ENCODE measurements around the gene MLLT1. TPM values are rescaled to one million over a fixed set of nuclear protein-coding genes. Genes with fewer than 3 reads are reported as not detected.

MLLT1 gene
- total RNA-seq, 1 donor from 2014 or later: 65.8 TPM

GRCh38 chr19:6236310-6237291 lies 43.2 kb downstream of the MLLT1 start:
- no peak for TF ChIP-seq CTCF (IDR thresholded peaks at IDR 0.05)
- H3K27ac Mint-ChIP-seq (ENCODE audit: unreplicated experiment): no peak overlapping the region
- H3K9me3 Mint-ChIP-seq (ENCODE audit: unreplicated experiment): no peaks in the 10 kb centered on the region
- DNase-seq (ENCODE audit: extremely low spot score, unreplicated experiment): no peak
- no peaks in the 10 kb centered on the region for H3K36me3 Mint-ChIP-seq (ENCODE audit: unreplicated experiment)
- peaks cover 48% of the 10 kb centered on the region for H3K4me1 Mint-ChIP-seq (ENCODE audit: unreplicated experiment)
- no peak overlapping the region for H3K4me3 Mint-ChIP-seq (ENCODE audit: unreplicated experiment)
- H3K27me3 Mint-ChIP-seq (ENCODE audit: unreplicated experiment): no peaks in the 10 kb centered on the region

- H3K9me3 Mint-ChIP-seq (ENCODE audit: unreplicated experiment): no peaks in the 10 kb centered on the region
- H3K4me3 Mint-ChIP-seq (ENCODE audit: unreplicated experiment): no peak overlapping the region
- TF ChIP-seq CTCF (IDR thresholded peaks at IDR 0.05): no peak
- H3K27me3 Mint-ChIP-seq (ENCODE audit: unreplicated experiment): no peaks in the 10 kb centered on the region
- peak overlapping the region; percentile 42 for H3K27ac Mint-ChIP-seq (ENCODE audit: unreplicated experiment)
- H3K36me3 Mint-ChIP-seq (ENCODE audit: unreplicated experiment): peaks cover 3% of the 10 kb centered on the region
- peaks cover 48% of the 10 kb centered on the region for H3K4me1 Mint-ChIP-seq (ENCODE audit: unreplicated experiment)
- no peak for DNase-seq (ENCODE audit: extremely low spot score, unreplicated experiment)
These were observed 44.5 kb downstream of the MLLT1 start for GRCh38 chr19:6235031-6235951.

- no peaks in the 10 kb centered on the region for H3K27me3 Mint-ChIP-seq (ENCODE audit: unreplicated experiment)
- peak overlapping the region; percentile 42 for H3K27ac Mint-ChIP-seq (ENCODE audit: unreplicated experiment)
- peaks cover 46% of the 10 kb centered on the region for H3K4me1 Mint-ChIP-seq (ENCODE audit: unreplicated experiment)
- TF ChIP-seq CTCF (IDR thresholded peaks at IDR 0.05): no peak
- H3K36me3 Mint-ChIP-seq (ENCODE audit: unreplicated experiment): peaks cover 5% of the 10 kb centered on the region
- H3K4me3 Mint-ChIP-seq (ENCODE audit: unreplicated experiment): no peak overlapping the region
- H3K9me3 Mint-ChIP-seq (ENCODE audit: unreplicated experiment): no peaks in the 10 kb centered on the region
- DNase-seq (ENCODE audit: extremely low spot score, unreplicated experiment): no peak
These were observed 45.2 kb downstream of the MLLT1 start for GRCh38 chr19:6234527-6234926.

- H3K4me1 Mint-ChIP-seq (ENCODE audit: unreplicated experiment): peaks cover 42% of the 10 kb centered on the region
- peaks cover 7% of the 10 kb centered on the region for H3K36me3 Mint-ChIP-seq (ENCODE audit: unreplicated experiment)
- no peaks in the 10 kb centered on the region for H3K9me3 Mint-ChIP-seq (ENCODE audit: unreplicated experiment)
- no peak for TF ChIP-seq CTCF (IDR thresholded peaks at IDR 0.05)
- no peaks in the 10 kb centered on the region for H3K27me3 Mint-ChIP-seq (ENCODE audit: unreplicated experiment)
- no peak overlapping the region for H3K27ac Mint-ChIP-seq (ENCODE audit: unreplicated experiment)
- H3K4me3 Mint-ChIP-seq (ENCODE audit: unreplicated experiment): no peak overlapping the region
- no peak for DNase-seq (ENCODE audit: extremely low spot score, unreplicated experiment)
These were observed 45.8 kb downstream of the MLLT1 start for GRCh38 chr19:6233827-6234511.

All from osteocyte (in vitro differentiated cells).